GM12878 (cell line): Measurements from ENCODE around the gene PLA2G2C. TPM values are rescaled to one million over a fixed set of nuclear protein-coding genes. Genes with fewer than 3 reads are reported as not detected.

Experiments
- CHD4 ChIP-seq: fragments of 200-600 bp; sonication (generic); IDR thresholded peaks from 2 replicates; pipeline ENCODE4 v1.6.1; 2016; ENCODE audit warnings: mild to moderate bottlenecking
- ETV6 ChIP-seq, 2 experiments: fragments of 450-650 bp in 1 of 2; IDR thresholded peaks in 1 of 2; conservative IDR thresholded peaks in 1 of 2; 2 replicates each; pipeline ENCODE4 v1.6.1; 2014; ENCODE audit warnings: antibody characterized with exemption in 1 of 2, borderline replicate concordance in 1 of 2, low read depth in 1 of 2, mild to moderate bottlenecking in 1 of 2, moderate library complexity in 1 of 2
- HCFC1 ChIP-seq: fragments of 150-350 bp; IDR thresholded peaks from 2 replicates; pipeline ENCODE4 v1.6.1; 2014; ENCODE audit warnings: low read length
- polyA plus RNA-seq, 11 experiments: library from polyadenylated mRNA; depleted of rRNA in 4 of 11; unstranded in 6 of 11; stranded (reverse) in 5 of 11; fragments of >200 nt; fragmentation: Nextera tagmentation in 4 of 11; fragmentation: Illumina TruSeq in 1 of 11; extraction: Ambion mirVana in 4 of 11; extraction: Trizol in 1 of 11; gene quantifications; 1 replicate in 1 of 11; 2 replicates in 10 of 11; pipeline versions ENCODE4 v1.2.1 to v1.2.3, GENCODE V29; 2011 to 2016; ENCODE audit warnings: inconsistent platforms in 2 of 11, missing spikeins in 2 of 11, low read depth in 1 of 11
- total RNA-seq, 4 experiments: library from RNA; depleted of rRNA in 3 of 4; stranded (reverse); fragments of >200 nt in 3 of 4; fragmentation: Illumina TruSeq in 1 of 4; extraction: Trizol in 1 of 4; gene quantifications; 2 replicates each; pipeline versions ENCODE4 v1.2.1 to v1.2.3, GENCODE V29; 2013 to 2021
- TF ChIP-seq, protein P1 (sequence below): fragments of 450-650 bp; IDR thresholded peaks from 2 replicates; pipeline ENCODE4 v1.6.1; 2017; ENCODE audit warnings: antibody characterized with exemption, mild to moderate bottlenecking, moderate library complexity
- TF ChIP-seq, protein P2 (sequence below): fragments of 450-650 bp; formaldehyde crosslinking; IDR thresholded peaks from 2 replicates; pipeline ENCODE4 v1.4.0; 2022; ENCODE audit warnings: mild to moderate bottlenecking, moderate library complexity

The PLA2G2C gene
- total and polyA plus RNA-seq, 10 of the 15 experiments (the other 5 are each of a cell fraction or from before 2014, with no cell fraction given), result 0.05 TPM; not detected in 9

DNA sequence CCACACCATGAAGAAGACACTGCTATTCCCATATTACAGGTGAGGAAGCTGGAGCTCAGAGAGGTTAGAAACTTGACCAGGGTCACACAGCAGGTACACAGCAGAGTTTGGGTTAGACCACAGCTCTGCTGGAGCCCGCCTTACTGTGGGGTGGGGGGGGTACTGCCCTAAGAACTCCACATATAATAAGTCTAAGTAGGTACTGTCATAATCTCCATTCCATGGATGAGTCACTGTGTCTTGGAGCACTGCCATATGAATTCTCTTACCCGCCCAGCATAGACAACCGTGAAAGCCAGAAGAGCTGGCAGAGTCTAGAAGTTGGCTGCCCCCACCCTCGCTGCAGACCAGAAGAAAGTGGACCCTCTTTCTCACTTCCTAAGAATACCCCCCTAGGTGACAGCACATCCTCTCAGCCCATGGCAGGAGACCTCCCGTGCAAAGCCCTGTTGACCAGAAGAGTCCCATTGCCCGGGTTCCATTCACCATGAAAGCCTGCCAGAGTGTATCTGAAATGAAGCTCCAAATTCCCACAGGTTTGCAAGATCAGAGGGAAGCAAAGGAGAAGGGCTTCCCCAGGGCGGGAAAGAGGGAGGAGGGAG lies 61.8 kb downstream of the PLA2G2C start (continued):
- TF ChIP-seq, protein P1, sequence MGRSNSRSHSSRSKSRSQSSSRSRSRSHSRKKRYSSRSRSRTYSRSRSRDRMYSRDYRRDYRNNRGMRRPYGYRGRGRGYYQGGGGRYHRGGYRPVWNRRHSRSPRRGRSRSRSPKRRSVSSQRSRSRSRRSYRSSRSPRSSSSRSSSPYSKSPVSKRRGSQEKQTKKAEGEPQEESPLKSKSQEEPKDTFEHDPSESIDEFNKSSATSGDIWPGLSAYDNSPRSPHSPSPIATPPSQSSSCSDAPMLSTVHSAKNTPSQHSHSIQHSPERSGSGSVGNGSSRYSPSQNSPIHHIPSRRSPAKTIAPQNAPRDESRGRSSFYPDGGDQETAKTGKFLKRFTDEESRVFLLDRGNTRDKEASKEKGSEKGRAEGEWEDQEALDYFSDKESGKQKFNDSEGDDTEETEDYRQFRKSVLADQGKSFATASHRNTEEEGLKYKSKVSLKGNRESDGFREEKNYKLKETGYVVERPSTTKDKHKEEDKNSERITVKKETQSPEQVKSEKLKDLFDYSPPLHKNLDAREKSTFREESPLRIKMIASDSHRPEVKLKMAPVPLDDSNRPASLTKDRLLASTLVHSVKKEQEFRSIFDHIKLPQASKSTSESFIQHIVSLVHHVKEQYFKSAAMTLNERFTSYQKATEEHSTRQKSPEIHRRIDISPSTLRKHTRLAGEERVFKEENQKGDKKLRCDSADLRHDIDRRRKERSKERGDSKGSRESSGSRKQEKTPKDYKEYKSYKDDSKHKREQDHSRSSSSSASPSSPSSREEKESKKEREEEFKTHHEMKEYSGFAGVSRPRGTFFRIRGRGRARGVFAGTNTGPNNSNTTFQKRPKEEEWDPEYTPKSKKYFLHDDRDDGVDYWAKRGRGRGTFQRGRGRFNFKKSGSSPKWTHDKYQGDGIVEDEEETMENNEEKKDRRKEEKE, result no peak
- no peak for TF ChIP-seq CHD4
- TF ChIP-seq, protein P2, sequence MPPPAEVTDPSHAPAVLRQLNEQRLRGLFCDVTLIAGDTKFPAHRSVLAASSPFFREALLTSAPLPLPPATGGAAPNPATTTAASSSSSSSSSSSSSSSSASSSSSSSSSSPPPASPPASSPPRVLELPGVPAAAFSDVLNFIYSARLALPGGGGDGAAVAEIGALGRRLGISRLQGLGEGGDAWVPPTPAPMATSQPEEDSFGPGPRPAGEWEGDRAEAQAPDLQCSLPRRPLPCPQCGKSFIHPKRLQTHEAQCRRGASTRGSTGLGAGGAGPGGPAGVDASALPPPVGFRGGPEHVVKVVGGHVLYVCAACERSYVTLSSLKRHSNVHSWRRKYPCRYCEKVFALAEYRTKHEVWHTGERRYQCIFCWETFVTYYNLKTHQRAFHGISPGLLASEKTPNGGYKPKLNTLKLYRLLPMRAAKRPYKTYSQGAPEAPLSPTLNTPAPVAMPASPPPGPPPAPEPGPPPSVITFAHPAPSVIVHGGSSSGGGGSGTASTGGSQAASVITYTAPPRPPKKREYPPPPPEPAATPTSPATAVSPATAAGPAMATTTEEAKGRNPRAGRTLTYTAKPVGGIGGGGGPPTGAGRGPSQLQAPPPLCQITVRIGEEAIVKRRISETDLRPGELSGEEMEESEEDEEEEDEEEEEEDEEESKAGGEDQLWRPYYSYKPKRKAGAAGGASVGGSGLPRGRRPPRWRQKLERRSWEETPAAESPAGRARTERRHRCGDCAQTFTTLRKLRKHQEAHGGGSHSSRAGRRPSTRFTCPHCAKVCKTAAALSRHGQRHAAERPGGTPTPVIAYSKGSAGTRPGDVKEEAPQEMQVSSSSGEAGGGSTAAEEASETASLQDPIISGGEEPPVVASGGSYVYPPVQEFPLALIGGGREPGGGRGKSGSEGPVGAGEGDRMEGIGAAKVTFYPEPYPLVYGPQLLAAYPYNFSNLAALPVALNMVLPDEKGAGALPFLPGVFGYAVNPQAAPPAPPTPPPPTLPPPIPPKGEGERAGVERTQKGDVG (CRISPR knock-in tag), result no peak
- no peak for TF ChIP-seq HCFC1
- no peak for TF ChIP-seq ETV6 (conservative IDR thresholded peaks at IDR 0.05 in 1 of 2, IDR thresholded peaks at IDR 0.05 in 1 of 2; ENCODE audit: borderline replicate concordance in 1 of 2, low read depth in 1 of 2)
